Activated CD4-positive, alpha-beta T cell treated with anti-CD3 and anti-CD28 coated beads for 36 hours (primary cell): ENCODE results near the gene NAGLU. TPM values are rescaled to one million over a fixed set of nuclear protein-coding genes. Genes with fewer than 3 reads are reported as not detected.
"Not testable (repeated sequence)": the region's sequence is repeated elsewhere in the genome, so short reads cannot be mapped to it uniquely, and the experiment has no call there.

Source experiments
- ATAC-seq: fragments of 200-7000 bp; cut with Tn5 transposase; one replicate; pipeline ENCODE4 v1.10.0; 2021; ENCODE audit warnings: mild to moderate bottlenecking, moderate library complexity
- CTCF ChIA-PET: fragments of 350-600 bp; sonication (Branson Sonifier 250); formaldehyde crosslinking; loops from one replicate; lab custom pipeline; 2021; ENCODE audit warnings: antibody characterized with exemption; lab: Charles Lee
- POLR2A ChIA-PET: fragments of 350-600 bp; sonication (Branson Sonifier 250); formaldehyde crosslinking; loops from one replicate; lab custom pipeline; 2021; ENCODE audit warnings: antibody characterized with exemption, inconsistent platforms; lab: Charles Lee
- DNase-seq: peaks from one replicate; pipeline ENCODE4 v3.0.0-alpha.2; 2020
- H3K27ac Mint-ChIP-seq: one replicate; pipeline ENCODE4 v1.8.0; 2021; ENCODE audit warnings: mixed read lengths
- H3K27me3 Mint-ChIP-seq: one replicate; pipeline ENCODE4 v1.8.0; 2021; ENCODE audit warnings: mixed read lengths
- H3K36me3 Mint-ChIP-seq: one replicate; pipeline ENCODE4 v1.8.0; 2021; ENCODE audit warnings: low read depth, mixed read lengths
- H3K4me1 Mint-ChIP-seq: one replicate; pipeline ENCODE4 v1.8.0; 2021; ENCODE audit warnings: mixed read lengths
- H3K4me3 Mint-ChIP-seq: one replicate; pipeline ENCODE4 v1.8.0; 2021; ENCODE audit warnings: mild to moderate bottlenecking, moderate library complexity, mixed read lengths
- H3K9me3 Mint-ChIP-seq: one replicate; pipeline ENCODE4 v1.8.0; 2021; ENCODE audit warnings: low read depth, mixed read lengths
- intact Hi-C, 2 experiments: fragments of 100-400 bp; cut with DNase I in 1 of 2; cut with micrococcal nuclease in 1 of 2; formaldehyde crosslinking; loops; one replicate each; pipeline versions ENCODE4 v1.14.2 to v1.15.1; 2022 to 2024; cut with DNase I, micrococcal nuclease
- total RNA-seq, 2 experiments: library from RNA; stranded (reverse); gene quantifications; one replicate each; pipeline ENCODE4 v1.2.3, GENCODE V29; 2021

Gene NAGLU
- total RNA-seq, 2 experiments from 2014 or later: 9.7 to 12.5 TPM

DNA sequence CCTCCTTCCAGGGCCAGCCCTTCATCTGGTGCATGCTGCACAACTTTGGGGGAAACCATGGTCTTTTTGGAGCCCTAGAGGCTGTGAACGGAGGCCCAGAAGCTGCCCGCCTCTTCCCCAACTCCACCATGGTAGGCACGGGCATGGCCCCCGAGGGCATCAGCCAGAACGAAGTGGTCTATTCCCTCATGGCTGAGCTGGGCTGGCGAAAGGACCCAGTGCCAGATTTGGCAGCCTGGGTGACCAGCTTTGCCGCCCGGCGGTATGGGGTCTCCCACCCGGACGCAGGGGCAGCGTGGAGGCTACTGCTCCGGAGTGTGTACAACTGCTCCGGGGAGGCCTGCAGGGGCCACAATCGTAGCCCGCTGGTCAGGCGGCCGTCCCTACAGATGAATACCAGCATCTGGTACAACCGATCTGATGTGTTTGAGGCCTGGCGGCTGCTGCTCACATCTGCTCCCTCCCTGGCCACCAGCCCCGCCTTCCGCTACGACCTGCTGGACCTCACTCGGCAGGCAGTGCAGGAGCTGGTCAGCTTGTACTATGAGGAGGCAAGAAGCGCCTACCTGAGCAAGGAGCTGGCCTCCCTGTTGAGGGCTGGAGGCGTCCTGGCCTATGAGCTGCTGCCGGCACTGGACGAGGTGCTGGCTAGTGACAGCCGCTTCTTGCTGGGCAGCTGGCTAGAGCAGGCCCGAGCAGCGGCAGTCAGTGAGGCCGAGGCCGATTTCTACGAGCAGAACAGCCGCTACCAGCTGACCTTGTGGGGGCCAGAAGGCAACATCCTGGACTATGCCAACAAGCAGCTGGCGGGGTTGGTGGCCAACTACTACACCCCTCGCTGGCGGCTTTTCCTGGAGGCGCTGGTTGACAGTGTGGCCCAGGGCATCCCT is 7.4 kb downstream of the NAGLU start:
- ATAC-seq: no peak
- intact Hi-C loops: no loop called here
- H3K27me3 Mint-ChIP-seq: no peaks in the 10 kb centered on the region
- no peak overlapping the region for H3K4me3 Mint-ChIP-seq
- no peak overlapping the region for H3K27ac Mint-ChIP-seq
- H3K36me3 Mint-ChIP-seq: peaks cover 20% of the 10 kb centered on the region
- DNase-seq: no peak
- CTCF ChIA-PET: interaction anchor here (1.3 kb wide), 1 partner anchor 16 kb away, joined by 3 read pairs; no protein-coding TSS in a partner anchor
- H3K4me1 Mint-ChIP-seq: peaks cover 15% of the 10 kb centered on the region
- H3K9me3 Mint-ChIP-seq: no peaks in the 10 kb centered on the region
- POLR2A ChIA-PET: no interaction called here

DNA sequence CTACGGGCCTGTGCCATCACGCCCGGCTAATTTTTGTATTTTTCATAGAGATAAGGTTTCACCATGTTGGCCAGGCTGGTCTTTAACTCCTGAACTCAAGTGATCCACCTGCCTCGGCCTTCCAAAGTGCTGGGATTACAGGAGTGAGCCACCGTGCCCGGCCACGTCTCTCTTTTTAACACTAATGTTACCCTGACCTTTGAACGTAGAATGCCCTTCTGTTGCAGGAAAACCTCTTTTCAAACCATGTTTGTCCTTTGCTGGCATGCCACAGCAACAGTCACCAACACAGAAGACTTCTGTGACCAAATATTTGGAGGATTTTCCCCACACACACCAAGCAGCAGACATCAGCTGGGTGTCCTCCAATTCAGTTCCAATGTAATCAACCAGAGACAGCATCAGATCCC is 8.8 kb downstream of the NAGLU start:
- H3K27me3 Mint-ChIP-seq: no peaks in the 10 kb centered on the region
- H3K9me3 Mint-ChIP-seq: no peaks in the 10 kb centered on the region
- peaks cover 15% of the 10 kb centered on the region for H3K36me3 Mint-ChIP-seq
- CTCF ChIA-PET: no interaction called here
- ATAC-seq (no peak), DNase-seq (no peak)
- H3K4me3 Mint-ChIP-seq: no peak overlapping the region
- intact Hi-C loops: no loop called here
- POLR2A ChIA-PET: no interaction called here
- H3K27ac Mint-ChIP-seq: no peak overlapping the region
- H3K4me1 Mint-ChIP-seq: peaks cover 23% of the 10 kb centered on the region

DNA sequence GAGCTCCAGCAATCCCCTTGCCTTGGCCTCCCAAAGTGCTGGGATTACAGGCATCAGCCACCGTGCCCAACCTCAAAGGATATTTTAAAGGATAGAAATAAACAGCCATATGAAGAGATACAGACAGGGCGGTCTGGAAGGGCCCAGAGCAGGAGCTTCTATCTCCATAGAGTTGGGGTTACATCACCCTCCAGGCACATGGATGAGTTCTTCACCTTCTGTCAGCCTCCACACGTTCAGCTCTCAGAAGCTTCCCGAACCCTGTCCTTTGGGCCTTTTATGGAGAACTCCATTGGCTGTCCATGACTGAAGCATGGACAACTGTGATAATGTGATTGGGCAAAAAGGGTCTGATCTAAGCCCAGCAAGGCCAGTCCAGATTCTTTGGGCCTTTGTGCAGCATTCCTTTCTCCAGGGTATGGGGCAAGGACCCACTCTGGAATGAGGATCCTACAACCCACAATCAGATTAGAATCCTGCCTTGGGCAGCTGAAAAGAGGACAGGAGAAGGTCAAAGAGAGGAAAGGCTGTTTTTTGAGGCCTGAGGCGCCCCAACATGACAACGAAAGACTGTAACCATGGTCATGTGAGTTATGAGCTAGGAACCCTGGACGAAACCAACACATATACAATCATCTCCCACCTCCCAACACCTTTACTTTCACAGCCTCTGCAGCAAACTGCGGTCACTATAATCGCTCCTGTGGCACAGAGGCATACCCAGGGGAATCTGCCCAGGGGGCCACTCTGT is 9.9 kb downstream of the NAGLU start:
- H3K36me3 Mint-ChIP-seq, H3K27me3 Mint-ChIP-seq, H3K4me3 Mint-ChIP-seq, ATAC-seq, H3K9me3 Mint-ChIP-seq, intact Hi-C loops, H3K27ac Mint-ChIP-seq, CTCF ChIA-PET, DNase-seq: not testable (repeated sequence)
- POLR2A ChIA-PET: interaction anchor here (0.6 kb wide), 1 partner anchor 13 kb away, joined by 3 read pairs; no protein-coding TSS in a partner anchor
- peaks cover 18% of the 10 kb centered on the region for H3K4me1 Mint-ChIP-seq

DNA sequence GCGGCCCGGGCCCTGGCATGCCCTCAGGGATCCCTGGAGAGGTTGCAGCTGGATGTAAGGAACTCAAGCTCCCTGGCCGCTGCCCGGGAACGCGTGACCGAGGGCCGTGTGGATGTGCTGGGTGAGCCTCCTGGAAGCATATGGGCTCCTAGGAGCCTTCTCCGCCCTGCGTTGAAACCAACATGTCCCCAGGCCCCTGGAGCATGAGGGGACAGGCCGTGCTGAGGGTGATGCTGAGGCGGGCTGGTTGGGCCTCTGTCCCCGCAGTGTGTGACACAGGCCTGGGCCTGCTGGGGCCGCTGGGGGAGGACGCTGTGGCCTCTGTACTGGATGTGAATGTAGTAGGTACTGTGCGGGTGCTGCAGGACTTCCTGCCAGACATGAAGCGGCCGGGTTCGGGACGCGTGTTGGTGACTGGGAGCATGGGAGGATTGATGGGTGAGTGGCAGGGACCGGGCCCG is 11.0 kb downstream of the NAGLU start:
- CTCF ChIA-PET: interaction anchor here (0.6 kb wide), 1 partner anchor 17 kb away, joined by 3 read pairs; no protein-coding TSS in a partner anchor
- H3K36me3 Mint-ChIP-seq: peaks cover 3% of the 10 kb centered on the region
- DNase-seq: no peak
- ATAC-seq: no peak
- no peaks in the 10 kb centered on the region for H3K9me3 Mint-ChIP-seq
- POLR2A ChIA-PET: interaction anchor here (1.5 kb wide), 1 partner anchor 11 kb away, joined by 3 read pairs; the partner anchor contains the start of gene NAGLU
- no peaks in the 10 kb centered on the region for H3K27me3 Mint-ChIP-seq
- H3K4me3 Mint-ChIP-seq: no peak overlapping the region
- intact Hi-C loops: no loop called here
- no peak overlapping the region for H3K27ac Mint-ChIP-seq
- H3K4me1 Mint-ChIP-seq: peaks cover 12% of the 10 kb centered on the region

DNA sequence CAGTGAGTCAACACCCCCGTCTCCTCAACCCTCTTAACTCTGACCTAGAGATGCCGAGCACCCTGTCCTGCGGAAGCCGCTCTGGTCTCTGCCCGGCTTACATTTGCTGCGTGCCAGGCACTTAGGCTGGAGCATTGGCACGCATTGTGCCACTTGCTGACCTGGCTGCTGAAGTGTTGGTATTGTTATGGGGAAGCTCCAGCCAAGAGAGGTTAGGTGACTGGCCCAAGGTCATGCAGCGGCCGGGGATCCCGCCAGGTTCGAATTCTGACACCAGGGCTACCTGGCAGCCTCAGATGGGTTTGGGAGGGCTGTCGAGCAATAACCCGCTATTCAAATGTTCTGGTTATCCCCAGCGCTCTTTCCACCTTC is 11.6 kb downstream of the NAGLU start:
- no peak for ATAC-seq
- no peak for DNase-seq
- intact Hi-C loops: no loop called here
- CTCF ChIA-PET: interaction anchor here (0.6 to 1.2 kb wide), 7 partner anchors 11 to 451 kb away, joined by 3 to 4 read pairs (median 3); partner anchors contain the start of genes NAGLU and RPL27
- Mint-ChIP-seq H3K27ac (no peak overlapping the region), H3K9me3 (no peaks in the 10 kb centered on the region), H3K4me1 (peaks cover 12% of the 10 kb centered on the region), H3K27me3 (no peaks in the 10 kb centered on the region), H3K36me3 (peaks cover 3% of the 10 kb centered on the region), H3K4me3 (no peak overlapping the region)
- POLR2A ChIA-PET: interaction anchor here (0.5 to 1.5 kb wide), 3 partner anchors 10 to 421 kb away, joined by 3 to 7 read pairs (median 4); partner anchors contain the start of gene NAGLU

DNA sequence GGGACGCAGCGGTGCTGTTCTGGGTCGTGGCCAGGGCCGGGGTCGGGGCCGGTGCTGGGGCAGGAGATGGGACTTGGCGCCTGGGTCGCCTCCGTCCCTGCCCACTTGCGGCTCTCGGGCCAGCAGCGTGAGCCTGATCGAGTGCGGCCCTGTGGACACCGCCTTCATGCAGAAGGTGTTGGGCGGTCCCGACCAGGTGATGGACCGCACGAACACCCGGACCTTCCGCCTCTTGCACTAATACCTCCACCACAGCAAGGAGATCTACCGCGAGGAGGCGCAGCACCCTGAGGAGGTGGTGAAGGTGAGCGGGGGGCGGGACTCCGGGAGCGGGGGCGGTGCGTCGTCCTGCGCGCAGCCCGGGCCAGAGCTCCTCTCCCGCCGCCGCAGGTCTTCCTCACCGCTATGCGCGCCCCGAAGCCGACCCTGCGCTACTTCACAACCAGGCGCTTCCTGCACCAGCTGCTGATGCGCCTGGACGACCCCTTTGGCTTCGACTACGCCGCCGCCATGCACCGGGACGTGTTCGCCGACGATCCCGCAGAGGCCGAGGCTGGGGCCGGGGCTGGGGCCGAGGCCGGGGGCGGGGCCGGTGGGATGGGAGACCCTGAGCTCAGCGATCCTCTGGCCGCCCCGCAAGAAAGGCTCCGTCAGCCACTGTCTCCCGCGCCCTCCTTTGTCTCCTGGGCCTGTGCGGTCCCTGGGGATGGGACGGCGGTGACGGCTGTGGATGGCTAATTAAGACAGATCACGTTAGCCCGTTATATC is 12.2 kb downstream of the NAGLU start:
- DNase-seq (peak; percentile 92), ATAC-seq (peak; percentile 93)
- Mint-ChIP-seq H3K27me3 (no peaks in the 10 kb centered on the region), H3K9me3 (no peaks in the 10 kb centered on the region), H3K4me3 (peak overlapping the region; percentile 36), H3K36me3 (peaks cover 3% of the 10 kb centered on the region), H3K4me1 (peaks cover 13% of the 10 kb centered on the region), H3K27ac (no peak overlapping the region)
- intact Hi-C loops: no loop called here
- ChIA-PET CTCF (interaction anchor here (0.6 to 1.3 kb wide), 13 partner anchors 11 to 450 kb away, joined by 3 to 7 read pairs (median 3); partner anchors contain the start of genes NAGLU, PSMC3IP and RPL27), POLR2A (interaction anchor here (0.5 to 1.5 kb wide), 4 partner anchors 11 to 420 kb away, joined by 3 to 7 read pairs (median 4); partner anchors contain the start of gene NAGLU)

DNA sequence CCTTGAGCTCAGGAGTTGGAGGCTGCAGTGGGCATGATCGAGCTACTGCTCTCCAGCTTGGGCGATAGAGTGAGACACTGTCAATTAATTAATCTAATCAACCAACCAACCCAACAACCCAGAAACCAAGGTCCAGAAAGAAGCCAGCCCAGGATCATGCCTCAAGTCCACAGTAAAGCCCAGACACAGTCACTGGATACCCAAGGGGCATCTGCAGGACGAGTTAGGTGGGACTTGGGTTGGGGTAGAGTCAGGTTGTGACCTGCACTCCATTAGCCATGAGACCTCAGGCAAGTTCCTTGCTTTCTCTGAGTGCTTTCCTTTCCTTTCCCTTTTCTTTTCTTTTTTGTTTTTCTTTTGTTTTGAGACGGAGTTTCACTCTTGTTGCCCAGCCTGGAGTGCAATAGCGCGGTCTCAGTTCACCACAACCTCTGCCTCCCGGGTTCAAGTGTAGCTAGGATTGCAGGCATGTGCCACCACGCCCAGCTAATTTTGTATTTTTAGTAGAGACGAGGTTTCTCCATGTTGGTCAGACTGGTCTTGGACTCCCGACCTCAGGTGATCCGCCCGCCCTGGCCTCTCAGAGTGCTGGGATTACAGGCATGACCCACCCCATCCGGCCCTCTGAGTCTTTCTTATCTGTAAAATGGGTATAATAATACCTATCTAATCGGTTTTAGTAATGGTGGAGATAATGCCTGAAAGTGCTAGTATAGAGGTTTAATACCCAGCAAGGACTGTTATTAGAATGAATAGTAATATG is 13.1 kb downstream of the NAGLU start:
- intact Hi-C loops: no loop called here
- H3K4me3 Mint-ChIP-seq: peak overlapping the region; percentile 36
- no peak for DNase-seq
- H3K36me3 Mint-ChIP-seq: peaks cover 3% of the 10 kb centered on the region
- POLR2A ChIA-PET: interaction anchor here (1.1 kb wide), 1 partner anchor 12 kb away, joined by 7 read pairs; no protein-coding TSS in a partner anchor
- H3K4me1 Mint-ChIP-seq: peaks cover 17% of the 10 kb centered on the region
- H3K27ac Mint-ChIP-seq: no peak overlapping the region
- CTCF ChIA-PET: interaction anchor here (0.8 to 1.3 kb wide), 7 partner anchors 10 to 173 kb away, joined by 3 to 7 read pairs (median 3); partner anchors contain the start of genes NAGLU and PSMC3IP
- no peaks in the 10 kb centered on the region for H3K9me3 Mint-ChIP-seq
- no peaks in the 10 kb centered on the region for H3K27me3 Mint-ChIP-seq
- ATAC-seq: no peak

DNA sequence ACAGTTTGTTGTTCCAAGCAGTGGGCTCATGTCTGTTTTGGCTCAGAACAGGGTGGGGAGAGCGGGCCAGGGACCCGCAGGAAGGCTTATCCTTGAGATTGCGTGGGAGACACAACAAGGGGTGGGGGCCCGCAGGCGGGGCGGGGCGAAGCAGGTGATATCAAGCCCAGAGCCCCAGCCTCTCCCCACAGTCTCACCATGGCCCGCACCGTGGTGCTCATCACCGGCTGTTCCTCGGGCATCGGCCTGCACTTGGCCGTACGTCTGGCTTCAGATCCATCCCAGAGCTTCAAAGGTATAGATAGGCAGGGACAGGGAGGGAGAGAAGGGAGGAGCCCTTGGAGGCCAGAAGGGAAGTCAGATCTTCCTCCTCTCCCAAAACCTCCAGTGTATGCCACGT is 16.7 kb downstream of the NAGLU start, which contains the start of gene HSD17B1:
Gene HSD17B1 (plus strand): TSS at position 188 of the 400 bp plus-strand sequence. CDS start 11 bp downstream, at position 199.
- Mint-ChIP-seq H3K4me1 (peaks cover 30% of the 10 kb centered on the region), H3K27ac (peak within 1 kb of the TSS; percentile 92), H3K4me3 (peak within 1 kb of the TSS; percentile 85)
- CTCF ChIA-PET, ATAC-seq, H3K9me3 Mint-ChIP-seq, POLR2A ChIA-PET, H3K27me3 Mint-ChIP-seq, intact Hi-C loops, DNase-seq, H3K36me3 Mint-ChIP-seq: not testable (repeated sequence)

DNA sequence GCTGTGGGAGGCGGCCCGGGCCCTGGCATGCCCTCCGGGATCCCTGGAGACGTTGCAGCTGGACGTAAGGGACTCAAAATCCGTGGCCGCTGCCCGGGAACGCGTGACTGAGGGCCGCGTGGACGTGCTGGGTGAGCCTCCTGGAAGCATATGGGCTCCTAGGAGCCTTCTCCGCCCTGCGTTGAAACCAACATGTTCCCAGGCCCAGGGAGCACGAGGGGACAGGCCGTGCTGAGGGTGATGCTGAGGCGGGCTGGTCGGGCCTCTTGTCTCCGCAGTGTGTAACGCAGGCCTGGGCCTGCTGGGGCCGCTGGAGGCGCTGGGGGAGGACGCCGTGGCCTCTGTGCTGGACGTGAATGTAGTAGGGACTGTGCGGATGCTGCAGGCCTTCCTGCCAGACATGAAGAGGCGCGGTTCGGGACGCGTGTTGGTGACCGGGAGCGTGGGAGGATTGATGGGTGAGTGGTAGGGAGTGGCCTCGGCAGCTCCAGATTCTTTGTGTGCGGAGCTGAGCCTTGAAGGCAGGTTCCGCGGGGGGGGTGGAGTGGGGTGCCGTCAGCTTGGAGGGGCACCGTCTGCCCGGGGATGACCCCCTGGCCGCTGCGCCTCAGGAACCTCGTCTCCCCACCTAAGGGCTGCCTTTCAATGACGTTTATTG is 17.2 kb downstream of the NAGLU start:
- DNase-seq (no peak), ATAC-seq (no peak)
- intact Hi-C loops: no loop called here
- peaks cover 30% of the 10 kb centered on the region for H3K4me1 Mint-ChIP-seq
- H3K27me3 Mint-ChIP-seq: no peaks in the 10 kb centered on the region
- no peaks in the 10 kb centered on the region for H3K9me3 Mint-ChIP-seq
- no peaks in the 10 kb centered on the region for H3K36me3 Mint-ChIP-seq
- no peak overlapping the region for H3K27ac Mint-ChIP-seq
- ChIA-PET POLR2A (interaction anchor here (0.6 kb wide), 1 partner anchor 165 kb away, joined by 5 read pairs; the partner anchor contains the start of gene STAT3), CTCF (interaction anchor here (0.6 to 2.0 kb wide), 2 partner anchors 18 to 325 kb away, joined by 3 to 8 read pairs; partner anchors contain the start of gene NAGLU)
- peak overlapping the region; percentile 85 for H3K4me3 Mint-ChIP-seq
